ENCODE measurements around the gene CSTPP1.
"Not testable (repeated sequence)": the region's sequence is repeated elsewhere in the genome, so short reads cannot be mapped to it uniquely, and the experiment has no call there.

Gene CSTPP1

DNA sequence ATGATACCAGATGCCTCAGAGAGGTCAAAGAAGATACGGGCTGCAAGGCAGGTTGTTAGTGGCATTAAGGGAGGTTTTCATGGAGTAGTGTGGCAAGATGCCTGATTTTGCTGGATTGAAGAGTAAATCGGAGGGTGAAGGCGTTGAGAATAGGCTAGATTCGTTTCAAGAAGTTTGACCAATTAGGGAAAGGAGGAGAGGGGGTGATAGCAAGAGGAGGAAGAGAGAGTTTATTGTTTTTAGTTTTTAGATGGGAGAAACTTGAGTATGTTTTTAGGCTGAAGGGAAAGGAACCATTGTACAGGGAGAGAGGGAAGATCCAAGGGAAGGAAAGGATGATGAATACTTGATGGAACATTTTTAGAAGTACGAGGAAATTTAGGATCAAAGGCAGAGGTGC lies 16.5 kb downstream of the CSTPP1 start:
- no peak for DNase-seq (ENCODE audit: low read depth)

DNA sequence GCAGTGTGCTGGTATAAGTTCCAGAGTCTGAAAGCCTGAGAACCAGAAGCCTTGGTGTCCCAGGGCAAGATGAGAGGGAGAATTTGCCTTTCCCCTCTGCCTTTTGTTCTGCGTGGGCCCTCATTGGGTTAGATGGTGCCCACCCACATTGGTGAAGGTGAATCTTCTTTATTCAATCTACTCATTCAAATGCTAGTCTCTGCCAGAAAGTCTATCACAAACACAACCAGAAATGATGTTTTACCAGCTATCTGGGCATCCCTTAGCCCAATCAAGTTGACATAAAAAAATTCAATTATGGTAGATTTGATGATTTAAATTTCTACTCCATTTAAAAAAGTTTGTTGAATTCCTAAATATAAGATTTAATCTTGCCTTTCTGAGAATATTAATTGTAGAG lies 22.2 kb downstream of the CSTPP1 start:
- no peak for DNase-seq (ENCODE audit: low read depth)

GRCh38 chr11:46961041-46961440 lies 24.5 kb downstream of the CSTPP1 start:
- DNase-seq (ENCODE audit: low read depth), result no peak

GRCh38 chr11:46961886-46962285 lies 25.3 kb downstream of the CSTPP1 start:
- DNase-seq (ENCODE audit: low read depth), result not testable (repeated sequence)

DNA sequence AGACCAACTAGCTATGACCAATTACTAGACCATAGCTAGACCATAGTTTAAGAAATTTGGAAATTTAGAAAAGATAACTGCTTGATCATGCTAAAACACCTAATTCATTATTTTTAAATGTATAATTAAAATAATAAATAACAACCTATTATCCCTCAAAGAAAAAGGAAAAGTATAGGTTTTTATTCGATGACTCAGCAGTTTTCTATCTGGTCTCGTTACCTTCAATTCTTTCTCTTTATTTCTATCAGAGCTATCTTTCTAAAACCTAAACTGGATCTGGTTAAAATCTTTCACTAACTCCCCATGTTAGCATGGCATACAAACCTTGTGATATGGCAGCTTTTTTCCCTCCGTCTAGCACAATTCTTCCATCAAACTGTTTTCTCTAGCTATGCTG lies 27.3 kb downstream of the CSTPP1 start:
- no peak for DNase-seq (ENCODE audit: low read depth)

GRCh38 chr11:46966773-46967172 lies 30.2 kb downstream of the CSTPP1 start:
- DNase-seq (ENCODE audit: low read depth), result no peak

DNA sequence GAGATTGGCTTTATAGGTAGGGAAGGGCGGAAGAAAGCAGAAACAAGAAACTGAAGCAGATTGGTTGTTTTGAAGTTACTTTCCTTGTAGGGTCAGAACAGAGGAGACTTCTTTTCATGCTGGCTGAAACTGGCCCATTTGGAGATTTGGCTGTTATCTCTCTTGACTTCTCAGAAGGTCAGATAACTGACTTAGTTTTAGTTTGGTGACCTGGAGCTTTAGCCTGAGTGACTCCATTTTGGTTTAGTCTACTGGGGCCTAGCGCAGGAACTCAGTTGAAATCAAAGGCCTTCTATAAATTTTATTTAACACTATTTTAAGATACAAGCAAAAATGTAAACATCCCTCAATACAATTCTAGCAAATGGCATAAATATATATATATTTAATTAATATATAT lies 31.4 kb downstream of the CSTPP1 start:
- DNase-seq (ENCODE audit: low read depth), result no peak

- no peak for DNase-seq (ENCODE audit: low read depth)
Measured at GRCh38 chr11:46969379-46969778, 32.8 kb downstream of the CSTPP1 start.

GRCh38 chr11:46970913-46971625 lies 34.5 kb downstream of the CSTPP1 start:
- no peak for DNase-seq (ENCODE audit: low read depth)

- no peak for DNase-seq (ENCODE audit: low read depth)
Measured at GRCh38 chr11:46972343-46972742, 35.8 kb downstream of the CSTPP1 start.

DNA sequence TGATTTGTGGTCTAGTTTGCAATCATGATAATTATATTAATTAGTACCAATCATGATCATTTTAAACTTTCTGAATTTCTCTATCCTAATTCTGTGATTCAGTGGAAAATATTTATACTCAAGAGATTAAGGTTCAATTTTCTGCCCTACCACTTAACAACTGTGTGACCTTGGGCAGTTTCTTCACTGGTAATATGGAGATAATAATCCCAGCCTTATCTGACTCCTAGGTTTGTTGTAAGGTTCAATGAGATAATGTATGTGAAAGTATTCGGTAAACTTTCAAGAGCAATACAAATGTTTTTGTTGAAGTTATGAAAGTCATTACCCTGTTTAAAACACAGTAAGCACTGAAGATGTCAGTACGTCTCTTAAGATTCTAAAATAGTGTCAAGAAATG lies 36.3 kb downstream of the CSTPP1 start:
- no peak for DNase-seq (ENCODE audit: low read depth)

DNA sequence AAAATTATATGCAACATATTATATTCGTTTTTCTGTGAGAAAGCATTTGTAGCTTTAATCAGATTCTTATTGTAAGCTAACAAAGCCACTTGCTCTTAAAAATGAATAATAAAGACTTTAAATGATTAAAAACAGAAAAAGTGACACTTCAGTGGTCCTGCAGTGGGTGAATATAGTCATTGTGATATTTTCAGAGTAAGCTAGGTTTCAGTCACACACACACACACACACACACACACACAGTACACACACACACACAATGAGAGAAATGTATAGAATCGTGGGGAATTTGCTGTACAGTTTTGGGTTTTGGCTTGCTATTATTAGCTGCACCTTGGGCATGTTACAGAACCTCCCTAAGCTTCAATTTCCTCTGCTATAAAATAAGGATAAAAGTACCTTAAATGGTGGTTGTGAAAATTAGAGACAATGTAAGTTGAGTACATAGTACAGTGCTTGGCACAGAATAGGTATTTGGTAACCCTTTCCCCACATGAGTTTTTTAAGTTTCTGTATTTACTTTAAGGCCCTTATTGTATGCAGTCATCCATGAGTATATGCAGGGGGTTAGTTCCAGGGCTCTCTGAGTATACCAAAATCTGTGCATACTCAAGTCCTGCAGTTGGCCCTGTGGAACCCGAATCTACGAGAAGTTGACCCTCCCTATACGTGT lies 39.8 kb downstream of the CSTPP1 start:
- no peak for DNase-seq (ENCODE audit: low read depth)

DNA sequence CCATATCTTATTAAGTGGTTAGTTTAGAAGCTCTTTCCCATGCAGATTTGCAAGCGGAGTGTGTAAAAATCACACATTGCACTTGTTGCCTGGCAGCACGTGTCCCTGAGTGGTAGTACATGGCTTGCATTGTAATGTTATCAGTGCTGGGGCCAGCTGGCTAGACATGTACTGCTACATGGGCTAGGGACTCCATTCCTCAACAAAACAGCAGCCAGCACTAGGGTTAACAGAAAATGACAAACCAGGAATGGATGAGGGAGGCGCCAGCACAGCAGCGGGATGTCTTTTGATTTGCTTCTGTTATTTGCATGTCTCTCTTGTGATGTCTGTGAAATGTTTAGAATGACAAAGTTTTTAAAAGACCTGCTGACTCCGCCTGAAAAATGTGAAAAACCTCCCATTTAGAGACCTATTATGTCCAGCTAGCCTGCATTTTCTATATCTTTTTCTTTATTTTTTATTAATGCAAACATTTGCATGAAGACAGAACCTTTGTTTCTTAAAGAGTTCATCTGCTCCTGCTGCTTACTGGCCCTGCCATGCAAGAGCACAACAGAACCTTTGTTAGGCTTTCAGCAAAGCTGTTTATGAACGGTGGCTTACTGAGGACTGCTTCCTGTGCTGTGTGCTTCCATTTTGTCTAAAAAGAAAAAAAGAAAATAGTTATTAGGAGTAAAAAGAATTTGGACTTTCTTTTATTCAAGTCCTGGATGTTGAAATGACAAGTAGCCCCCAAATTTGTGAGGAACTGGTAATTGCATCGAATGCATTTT lies 40.7 kb downstream of the CSTPP1 start:
- no peak for DNase-seq (ENCODE audit: low read depth)

DNA sequence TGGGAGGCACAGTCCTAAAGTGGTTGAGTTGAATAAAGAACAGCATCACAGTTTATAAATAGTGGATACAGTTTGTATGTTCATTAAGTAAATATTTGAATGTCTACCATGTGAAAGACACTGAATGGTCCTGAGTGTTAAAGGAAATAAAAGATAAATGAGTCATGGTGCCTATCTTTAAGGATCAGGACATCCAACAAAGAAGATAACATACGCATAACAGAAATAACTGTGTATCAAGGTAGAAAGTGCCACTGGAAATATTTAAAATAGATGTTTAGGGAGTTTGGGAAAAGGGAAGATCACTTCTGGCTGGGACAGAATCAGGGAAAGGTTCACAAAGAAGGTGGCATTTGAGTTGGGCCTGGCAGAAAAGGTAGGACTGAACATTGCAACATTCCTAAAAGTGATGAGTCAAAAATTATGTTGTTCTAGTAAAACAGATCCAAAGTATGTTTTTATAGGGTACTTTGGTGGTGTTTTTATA lies 41.5 kb downstream of the CSTPP1 start:
- no peak for DNase-seq (ENCODE audit: low read depth)

DNA sequence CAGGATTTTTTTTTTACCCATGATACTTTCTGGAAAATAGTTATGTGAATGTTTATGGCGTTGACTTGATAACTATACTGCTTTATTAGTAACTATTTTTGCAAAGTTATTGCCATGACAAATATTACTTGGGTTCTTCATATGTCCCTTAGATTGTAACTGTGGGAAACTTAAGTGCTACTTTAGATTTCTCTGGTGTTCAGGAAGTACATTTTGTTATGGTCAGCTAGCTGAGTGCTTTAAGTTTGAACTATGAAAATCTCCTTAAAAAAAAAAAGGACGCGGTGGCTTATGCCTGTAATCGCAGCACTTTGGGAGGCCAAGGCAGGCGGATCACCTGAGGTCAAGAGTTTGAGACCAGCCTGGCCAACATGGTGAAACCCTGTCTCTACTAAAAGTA lies 42.8 kb downstream of the CSTPP1 start:
- DNase-seq (ENCODE audit: low read depth), result no peak

GRCh38 chr11:46981436-46981835 lies 44.9 kb downstream of the CSTPP1 start:
- DNase-seq (ENCODE audit: low read depth), result no peak

- no peak for DNase-seq (ENCODE audit: low read depth)
Measured at GRCh38 chr11:46982797-46983452, 46.4 kb downstream of the CSTPP1 start.

DNA sequence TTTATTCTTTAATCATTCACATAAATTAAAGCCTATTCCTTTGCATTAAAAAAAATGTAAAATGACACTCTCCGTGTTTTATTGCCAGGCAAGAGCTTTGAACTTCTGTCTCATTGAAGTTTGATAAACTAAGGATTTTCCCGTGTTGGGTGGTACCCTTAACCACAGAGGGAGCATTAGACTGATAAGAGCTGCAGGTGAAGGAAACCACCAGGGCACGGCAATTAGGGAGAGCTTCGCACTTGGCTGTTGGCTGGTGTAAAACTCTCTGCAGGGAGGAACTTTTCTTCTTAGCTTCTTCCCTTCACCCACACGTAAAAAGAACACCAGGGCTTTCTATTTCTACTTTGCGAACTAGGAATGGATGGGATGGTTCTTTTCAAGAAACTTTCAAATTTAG lies 47.0 kb downstream of the CSTPP1 start:
- DNase-seq (ENCODE audit: low read depth), result no peak

DNA sequence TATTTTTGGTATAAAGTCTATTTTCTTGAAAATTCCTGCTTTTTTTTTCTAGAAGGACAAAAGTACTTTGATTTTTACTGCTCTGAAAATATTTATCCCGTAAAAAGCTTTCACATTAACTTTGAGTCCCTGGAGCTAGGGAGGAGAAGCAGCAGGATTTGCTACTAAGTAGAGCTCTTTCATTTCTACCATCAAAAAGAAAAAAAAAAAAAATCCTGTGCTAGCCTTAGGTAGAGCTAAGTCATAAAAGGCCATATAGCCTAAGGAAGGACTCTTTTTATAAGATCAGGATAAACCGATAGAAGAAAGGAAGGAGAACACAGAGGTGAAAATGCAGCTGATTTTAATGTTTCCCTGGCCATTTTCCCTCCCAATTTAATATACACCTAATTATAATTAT lies 48.0 kb downstream of the CSTPP1 start:
- no peak for DNase-seq (ENCODE audit: low read depth)

GRCh38 chr11:46984987-46985386 lies 48.4 kb downstream of the CSTPP1 start:
- DNase-seq (ENCODE audit: low read depth), result no peak

DNA sequence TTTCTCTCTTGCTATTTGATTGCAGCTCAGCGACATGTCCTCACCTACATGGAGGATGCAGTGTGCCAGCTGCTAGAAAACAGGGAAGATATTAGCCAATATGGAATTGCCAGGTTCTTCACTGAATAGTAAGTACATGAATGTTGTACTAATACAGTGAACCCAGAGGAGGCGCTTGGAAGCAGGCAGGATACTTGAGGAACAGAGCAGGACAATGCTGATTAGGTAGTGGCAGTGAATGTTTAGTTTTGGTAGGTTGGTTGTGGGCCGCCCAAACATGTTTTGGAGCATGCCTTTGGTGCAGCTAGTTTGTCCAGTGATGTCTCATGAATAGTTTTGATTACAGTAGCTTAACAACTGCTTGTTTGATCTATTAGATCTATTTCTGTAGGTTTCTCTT lies 50.6 kb downstream of the CSTPP1 start:
- no peak for DNase-seq (ENCODE audit: low read depth)

- DNase-seq (ENCODE audit: low read depth), result not testable (repeated sequence)
Measured at GRCh38 chr11:46989810-46990487, 53.4 kb downstream of the CSTPP1 start.
